PC-9 (cell line): ENCODE data around the gene ALDH7A1. TPM values are rescaled to one million over a fixed set of nuclear protein-coding genes. Genes with fewer than 3 reads are reported as not detected.
"Not testable (repeated sequence)": the region's sequence is repeated elsewhere in the genome, so short reads cannot be mapped to it uniquely, and the experiment has no call there.

Experiments used
- BruUV-seq: library from RNA; stranded (reverse); fragments of 400-500 nt; replicated peaks from 2 replicates; lab custom pipeline; 2021; lab: Mats Ljungman, UMichigan
- CTCF ChIA-PET: fragments of 300-600 bp; sonication (Branson Sonifier 250); formaldehyde crosslinking; loops from one replicate; lab custom pipeline; 2022; ENCODE audit warnings: antibody characterized with exemption; lab: Charles Lee
- POLR2A ChIA-PET: fragments of 300-600 bp; sonication (Branson Sonifier 250); formaldehyde crosslinking; loops from one replicate; lab custom pipeline; 2022; ENCODE audit warnings: antibody characterized with exemption; ENCODE audit not compliant: unreplicated experiment; lab: Charles Lee
- DNase-seq, 2 experiments: peaks; one replicate each; pipeline versions ENCODE4 v3.0.0 to v3.0.0-alpha.2; 2015 to 2022; ENCODE audit warnings: mixed read lengths in 1 of 2
- H2AFZ ChIP-seq: fragments of 200-600 bp; sonication (generic); 2 replicates; pipeline ENCODE4 v1.8.1; 2017; ENCODE audit warnings: antibody characterized with exemption
- H3F3A ChIP-seq: fragments of 200-600 bp; sonication (generic); 2 replicates; pipeline ENCODE4 v1.8.1; 2017; ENCODE audit warnings: antibody characterized with exemption, mild to moderate bottlenecking, low read depth; ENCODE audit not compliant: insufficient read depth
- H3K27ac ChIP-seq: fragments of 200-600 bp; sonication (generic); 2 replicates; pipeline ENCODE4 v1.6.1; 2016; ENCODE audit warnings: mixed run types
- H3K27me3 ChIP-seq: fragments of 200-600 bp; sonication (generic); 2 replicates; pipeline ENCODE4 v1.6.1; 2016; ENCODE audit warnings: low read depth, mixed run types; ENCODE audit not compliant: insufficient read depth
- H3K36me3 ChIP-seq: fragments of 200-600 bp; sonication (generic); 2 replicates; pipeline ENCODE4 v1.6.1; 2016; ENCODE audit warnings: low read depth, mixed run types
- H3K4me1 ChIP-seq: fragments of 200-600 bp; sonication (generic); replicated peaks from 2 replicates; pipeline ENCODE4 v1.6.1; 2016; ENCODE audit warnings: mixed run types; ENCODE audit not compliant: insufficient read depth
- H3K4me2 ChIP-seq: fragments of 200-600 bp; sonication (generic); 2 replicates; pipeline ENCODE4 v1.6.1; 2017; ENCODE audit warnings: mixed run types
- H3K4me3 ChIP-seq: fragments of 200-600 bp; sonication (generic); 2 replicates; pipeline ENCODE4 v1.6.1; 2016; ENCODE audit warnings: mixed run types
- H3K79me2 ChIP-seq: fragments of 200-600 bp; sonication (generic); 2 replicates; pipeline ENCODE4 v1.6.1; 2017; ENCODE audit warnings: low read depth, mixed run types
- H3K9me2 ChIP-seq: fragments of 200-600 bp; sonication (generic); 2 replicates; pipeline ENCODE4 v1.8.1; 2017; ENCODE audit warnings: mild to moderate bottlenecking; ENCODE audit not compliant: insufficient read depth
- H3K9me3 ChIP-seq: fragments of 200-600 bp; sonication (generic); 2 replicates; pipeline ENCODE4 v1.8.1; 2016; ENCODE audit warnings: low read depth; ENCODE audit not compliant: insufficient read depth
- H4K20me1 ChIP-seq: fragments of 200-600 bp; sonication (generic); 2 replicates; pipeline ENCODE4 v1.8.1; 2017; ENCODE audit not compliant: insufficient read depth
- EZH2 ChIP-seq: fragments of 200-600 bp; sonication (generic); IDR thresholded peaks from 2 replicates; pipeline ENCODE4 v1.8.0; 2017; ENCODE audit warnings: antibody characterized with exemption, low read depth
- intact Hi-C: fragments of 100-400 bp; cut with micrococcal nuclease; formaldehyde crosslinking; loops from one replicate; pipeline ENCODE4 v1.10.0; 2022; ENCODE audit not compliant: unreplicated experiment
- total RNA-seq: library from RNA; stranded (reverse); gene quantifications from 2 replicates; pipeline ENCODE4 v1.2.3, GENCODE V29; 2021
- TF ChIP-seq, protein P1 (sequence below): fragments of 200-600 bp; sonication (generic); conservative IDR thresholded peaks from 2 replicates; pipeline ENCODE4 v1.6.1; 2017; ENCODE audit warnings: mixed run types, antibody characterized with exemption, mild to moderate bottlenecking, moderate library complexity

ALDH7A1 gene
- total RNA-seq, 1 experiment from 2014 or later: 109 TPM

DNA sequence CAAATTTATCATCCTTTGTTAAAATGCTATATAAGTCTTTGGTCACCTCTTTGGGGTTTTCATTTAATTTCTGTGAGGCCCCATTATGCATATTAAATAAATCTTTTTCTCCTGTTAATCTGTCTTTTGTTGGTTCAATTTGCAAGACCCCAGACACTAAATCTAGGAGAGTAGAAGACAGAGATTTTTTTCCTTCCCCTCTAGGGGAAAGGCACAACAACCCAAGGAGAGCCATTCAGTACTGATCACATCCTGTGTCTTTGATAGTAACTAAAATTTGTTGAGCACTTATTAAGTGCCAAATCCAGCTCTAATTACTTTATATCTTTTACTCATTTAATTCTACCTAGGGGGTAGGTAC lies 74.4 kb downstream of the ALDH7A1 start:
- H3K79me2 ChIP-seq: no peaks in the 10 kb centered on the region
- H3K9me3 ChIP-seq: no peaks in the 10 kb centered on the region
- intact Hi-C loops: no loop called here
- no peak overlapping the region for H2AFZ ChIP-seq
- H3K27ac ChIP-seq: no peak overlapping the region
- no peak overlapping the region for H3K4me3 ChIP-seq
- DNase-seq: no peak
- H3K36me3 ChIP-seq: no peaks in the 10 kb centered on the region
- H3K27me3 ChIP-seq: no peaks in the 10 kb centered on the region
- H3K4me1 ChIP-seq: peaks cover 18% of the 10 kb centered on the region; the same call in 1 of the 2 replicates
- CTCF ChIA-PET: no interaction called here
- H3K4me2 ChIP-seq: no peak overlapping the region
- POLR2A ChIA-PET: no interaction called here
- H3K9me2 ChIP-seq: no peaks in the 10 kb centered on the region
- no peak for TF ChIP-seq EZH2
- TF ChIP-seq, protein P1, sequence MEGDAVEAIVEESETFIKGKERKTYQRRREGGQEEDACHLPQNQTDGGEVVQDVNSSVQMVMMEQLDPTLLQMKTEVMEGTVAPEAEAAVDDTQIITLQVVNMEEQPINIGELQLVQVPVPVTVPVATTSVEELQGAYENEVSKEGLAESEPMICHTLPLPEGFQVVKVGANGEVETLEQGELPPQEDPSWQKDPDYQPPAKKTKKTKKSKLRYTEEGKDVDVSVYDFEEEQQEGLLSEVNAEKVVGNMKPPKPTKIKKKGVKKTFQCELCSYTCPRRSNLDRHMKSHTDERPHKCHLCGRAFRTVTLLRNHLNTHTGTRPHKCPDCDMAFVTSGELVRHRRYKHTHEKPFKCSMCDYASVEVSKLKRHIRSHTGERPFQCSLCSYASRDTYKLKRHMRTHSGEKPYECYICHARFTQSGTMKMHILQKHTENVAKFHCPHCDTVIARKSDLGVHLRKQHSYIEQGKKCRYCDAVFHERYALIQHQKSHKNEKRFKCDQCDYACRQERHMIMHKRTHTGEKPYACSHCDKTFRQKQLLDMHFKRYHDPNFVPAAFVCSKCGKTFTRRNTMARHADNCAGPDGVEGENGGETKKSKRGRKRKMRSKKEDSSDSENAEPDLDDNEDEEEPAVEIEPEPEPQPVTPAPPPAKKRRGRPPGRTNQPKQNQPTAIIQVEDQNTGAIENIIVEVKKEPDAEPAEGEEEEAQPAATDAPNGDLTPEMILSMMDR: no peak
- no TSS peak for BruUV-seq
- peaks cover 10% of the 10 kb centered on the region; the same call in 1 of the 2 replicates for H3F3A ChIP-seq
- H4K20me1 ChIP-seq: no peaks in the 10 kb centered on the region

DNA sequence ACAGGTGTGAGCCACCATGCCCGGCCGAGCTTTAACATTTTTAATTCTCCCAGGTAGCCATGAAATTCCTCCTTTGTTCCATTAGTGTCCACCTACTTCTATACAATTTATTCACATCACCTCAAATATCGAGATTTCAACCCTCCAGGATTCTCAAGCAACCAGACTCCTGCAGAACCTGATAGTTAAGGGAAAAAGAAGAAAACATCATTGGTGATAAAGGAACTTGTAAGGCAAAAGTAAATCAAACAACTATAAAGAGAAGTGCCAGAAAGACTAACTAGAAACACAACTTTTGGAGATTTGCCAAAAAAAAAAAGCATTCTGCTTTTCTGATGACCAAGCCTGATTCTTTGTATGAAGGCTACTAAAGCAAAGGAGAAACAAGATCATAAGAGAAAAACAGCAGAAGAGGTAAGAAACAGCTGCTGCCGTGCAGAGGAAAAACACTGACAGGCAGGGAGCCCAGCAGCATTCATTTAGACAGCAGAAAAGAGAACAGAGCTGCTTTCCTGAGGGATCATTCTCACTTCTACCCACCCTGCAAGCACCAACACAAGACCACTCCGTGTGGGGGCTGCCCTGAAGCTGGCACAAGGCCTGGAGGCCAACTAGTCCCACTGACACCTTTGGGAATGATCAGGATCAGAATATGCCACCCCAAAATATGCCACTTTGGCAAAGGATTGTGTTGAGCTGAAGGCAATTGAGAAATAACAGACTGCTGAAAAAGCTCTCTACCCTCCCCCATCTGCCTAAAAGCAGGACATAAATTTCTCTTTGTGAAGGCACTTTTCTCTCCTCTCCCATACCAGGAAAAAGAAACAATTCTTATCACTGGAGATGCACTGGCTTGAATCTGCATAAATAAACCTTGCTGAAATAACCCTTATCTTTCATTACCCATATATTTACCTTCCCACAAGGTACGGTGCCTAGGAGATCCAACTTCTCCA lies 75.1 kb downstream of the ALDH7A1 start:
- no peaks in the 10 kb centered on the region for H3K79me2 ChIP-seq
- intact Hi-C loops: no loop called here
- peaks cover 10% of the 10 kb centered on the region; the same call in 1 of the 2 replicates for H3F3A ChIP-seq
- no peaks in the 10 kb centered on the region for H4K20me1 ChIP-seq
- CTCF ChIA-PET: interaction anchor here (0.7 kb wide), 1 partner anchor 76 kb away, joined by 3 read pairs; no protein-coding TSS in a partner anchor
- H3K9me3 ChIP-seq: no peaks in the 10 kb centered on the region
- no peak overlapping the region for H3K4me3 ChIP-seq
- no peaks in the 10 kb centered on the region for H3K27me3 ChIP-seq
- no peak overlapping the region for H3K4me2 ChIP-seq
- no peak overlapping the region for H3K27ac ChIP-seq
- H3K4me1 ChIP-seq: peaks cover 18% of the 10 kb centered on the region; the same call in 1 of the 2 replicates
- no peak for DNase-seq
- H3K36me3 ChIP-seq: no peaks in the 10 kb centered on the region
- POLR2A ChIA-PET: no interaction called here
- H3K9me2 ChIP-seq: no peaks in the 10 kb centered on the region
- no peak for TF ChIP-seq EZH2
- TF ChIP-seq, protein P1: no peak
- H2AFZ ChIP-seq: no peak overlapping the region
- BruUV-seq: no TSS peak

DNA sequence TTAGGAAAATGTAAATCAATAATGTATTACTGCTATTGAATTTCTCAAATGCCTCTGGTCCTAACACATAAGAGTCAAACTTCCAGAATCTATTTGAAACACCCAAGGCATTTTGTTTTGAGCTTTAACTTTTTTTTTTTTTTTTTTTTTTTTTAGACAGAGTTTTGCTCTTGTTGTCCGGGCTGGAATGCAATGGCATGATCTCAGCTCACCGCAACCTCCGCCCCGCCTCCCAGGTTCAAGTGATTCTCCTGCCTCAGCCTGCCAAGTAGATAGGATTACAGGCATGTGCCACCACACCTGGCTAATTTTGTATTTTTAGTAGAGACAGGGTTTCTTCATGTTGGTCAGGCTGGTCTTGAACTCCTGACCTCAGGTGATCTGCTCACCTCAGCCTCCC lies 75.8 kb downstream of the ALDH7A1 start:
- peak in 1 of 2 experiments; percentile 32 for DNase-seq
- H3K36me3 ChIP-seq, H4K20me1 ChIP-seq, H3K4me2 ChIP-seq, H3K9me3 ChIP-seq, H2AFZ ChIP-seq, CTCF ChIA-PET, H3K9me2 ChIP-seq, H3K4me3 ChIP-seq, H3K79me2 ChIP-seq, BruUV-seq, H3K27ac ChIP-seq, intact Hi-C loops, POLR2A ChIA-PET, H3K27me3 ChIP-seq: not testable (repeated sequence)
- Histone ChIP-seq H3K4me1 (peaks cover 18% of the 10 kb centered on the region; the same call in 1 of the 2 replicates), H3F3A (peaks cover 10% of the 10 kb centered on the region; the same call in 1 of the 2 replicates)
